NB4 (cell line): ENCODE results near the gene RAD51B.

Experiments used
- DNase-seq: peaks from one replicate; pipeline ENCODE4 v3.0.0; 2010; ENCODE audit warnings: low read depth
- H3K4me3 ChIP-seq: one replicate; pipeline ENCODE4 v1.5.1; 2011; ENCODE audit warnings: mild to moderate bottlenecking, low read depth, low read length, moderate library complexity
- MYC ChIP-seq: IDR thresholded peaks from 2 replicates; pipeline ENCODE4 v1.6.1; 2011; ENCODE audit warnings: low read depth, low read length
- POLR2A ChIP-seq: IDR thresholded peaks from 2 replicates; pipeline ENCODE4 v1.6.1; 2011; ENCODE audit warnings: mild to moderate bottlenecking; ENCODE audit not compliant: insufficient read length; ENCODE audit errors: extremely low read depth
- TF ChIP-seq, protein P1 (sequence below): IDR thresholded peaks from one replicate; pipeline ENCODE4 v1.5.1; 2012; ENCODE audit warnings: low read depth, low read length
- TF ChIP-seq, protein P2 (sequence below): IDR thresholded peaks from 2 replicates; pipeline ENCODE4 v1.6.1; 2011; ENCODE audit warnings: low read depth, low read length

RAD51B gene

DNA sequence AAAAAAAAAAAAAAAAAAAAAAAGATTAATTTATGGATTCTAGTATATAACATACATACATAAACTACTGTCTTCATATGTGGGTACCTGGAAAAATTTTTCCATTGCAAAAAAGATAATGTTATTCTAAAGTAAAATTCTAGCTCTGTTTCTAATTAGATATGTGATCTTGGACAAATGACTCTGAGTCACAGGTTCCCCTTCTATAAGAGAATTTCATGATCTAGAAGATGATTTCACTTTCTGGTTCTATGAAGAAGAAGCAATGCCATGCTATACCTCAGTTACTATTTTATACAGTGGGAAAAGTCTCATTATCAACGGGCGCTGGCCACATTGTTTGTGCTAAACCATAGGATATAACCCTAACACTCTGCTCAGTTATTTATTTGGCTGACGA lies 622.0 kb downstream of the RAD51B start:
- TF ChIP-seq, protein P1, sequence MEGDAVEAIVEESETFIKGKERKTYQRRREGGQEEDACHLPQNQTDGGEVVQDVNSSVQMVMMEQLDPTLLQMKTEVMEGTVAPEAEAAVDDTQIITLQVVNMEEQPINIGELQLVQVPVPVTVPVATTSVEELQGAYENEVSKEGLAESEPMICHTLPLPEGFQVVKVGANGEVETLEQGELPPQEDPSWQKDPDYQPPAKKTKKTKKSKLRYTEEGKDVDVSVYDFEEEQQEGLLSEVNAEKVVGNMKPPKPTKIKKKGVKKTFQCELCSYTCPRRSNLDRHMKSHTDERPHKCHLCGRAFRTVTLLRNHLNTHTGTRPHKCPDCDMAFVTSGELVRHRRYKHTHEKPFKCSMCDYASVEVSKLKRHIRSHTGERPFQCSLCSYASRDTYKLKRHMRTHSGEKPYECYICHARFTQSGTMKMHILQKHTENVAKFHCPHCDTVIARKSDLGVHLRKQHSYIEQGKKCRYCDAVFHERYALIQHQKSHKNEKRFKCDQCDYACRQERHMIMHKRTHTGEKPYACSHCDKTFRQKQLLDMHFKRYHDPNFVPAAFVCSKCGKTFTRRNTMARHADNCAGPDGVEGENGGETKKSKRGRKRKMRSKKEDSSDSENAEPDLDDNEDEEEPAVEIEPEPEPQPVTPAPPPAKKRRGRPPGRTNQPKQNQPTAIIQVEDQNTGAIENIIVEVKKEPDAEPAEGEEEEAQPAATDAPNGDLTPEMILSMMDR = no peak
- TF ChIP-seq, protein P2, sequence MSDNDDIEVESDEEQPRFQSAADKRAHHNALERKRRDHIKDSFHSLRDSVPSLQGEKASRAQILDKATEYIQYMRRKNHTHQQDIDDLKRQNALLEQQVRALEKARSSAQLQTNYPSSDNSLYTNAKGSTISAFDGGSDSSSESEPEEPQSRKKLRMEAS = no peak
- TF ChIP-seq MYC (no peak), POLR2A (no peak)
- H3K4me3 ChIP-seq = no peak overlapping the region
- no peak for DNase-seq

DNA sequence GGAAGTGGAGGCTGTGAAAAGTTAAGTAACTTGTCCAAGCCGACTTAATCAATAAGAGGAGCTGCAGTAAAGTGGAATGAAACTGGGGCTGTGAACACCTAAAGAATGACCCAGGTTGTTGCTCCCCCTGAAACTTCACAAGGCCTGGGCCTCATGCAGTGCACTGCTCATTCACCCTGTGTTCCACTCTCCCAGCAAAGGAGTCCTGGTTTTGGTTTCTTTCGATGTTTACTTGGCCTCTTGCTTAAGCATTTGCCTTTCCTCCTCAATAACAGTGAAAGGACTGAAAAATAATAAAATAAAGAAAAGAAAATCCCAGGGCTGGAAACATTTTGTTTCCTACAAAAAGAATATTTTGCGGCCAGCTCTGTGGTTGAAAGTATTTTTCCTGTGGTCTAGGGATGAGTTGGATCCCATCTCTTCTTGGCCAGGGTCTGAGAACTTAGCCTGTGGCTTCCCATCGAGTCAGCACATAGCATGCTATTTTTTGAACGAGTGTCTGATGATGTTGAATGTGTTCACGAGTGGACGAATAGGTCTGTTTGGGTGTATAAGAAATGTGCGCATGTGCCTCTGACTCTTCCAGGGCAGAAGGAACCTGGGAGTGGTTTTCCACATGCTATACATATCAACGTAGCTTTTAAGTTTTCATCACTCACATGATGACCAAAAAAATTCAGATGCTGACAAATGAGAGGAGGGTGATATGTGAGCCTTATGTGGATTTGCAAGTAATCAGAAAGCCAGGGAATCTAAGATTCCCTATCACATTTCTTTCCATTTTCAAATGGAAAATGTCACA lies 623.5 kb downstream of the RAD51B start:
- H3K4me3 ChIP-seq = no peak overlapping the region
- TF ChIP-seq, protein P2 = no peak
- TF ChIP-seq, protein P1 = no peak
- TF ChIP-seq POLR2A = no peak
- no peak for TF ChIP-seq MYC
- DNase-seq = no peak

DNA sequence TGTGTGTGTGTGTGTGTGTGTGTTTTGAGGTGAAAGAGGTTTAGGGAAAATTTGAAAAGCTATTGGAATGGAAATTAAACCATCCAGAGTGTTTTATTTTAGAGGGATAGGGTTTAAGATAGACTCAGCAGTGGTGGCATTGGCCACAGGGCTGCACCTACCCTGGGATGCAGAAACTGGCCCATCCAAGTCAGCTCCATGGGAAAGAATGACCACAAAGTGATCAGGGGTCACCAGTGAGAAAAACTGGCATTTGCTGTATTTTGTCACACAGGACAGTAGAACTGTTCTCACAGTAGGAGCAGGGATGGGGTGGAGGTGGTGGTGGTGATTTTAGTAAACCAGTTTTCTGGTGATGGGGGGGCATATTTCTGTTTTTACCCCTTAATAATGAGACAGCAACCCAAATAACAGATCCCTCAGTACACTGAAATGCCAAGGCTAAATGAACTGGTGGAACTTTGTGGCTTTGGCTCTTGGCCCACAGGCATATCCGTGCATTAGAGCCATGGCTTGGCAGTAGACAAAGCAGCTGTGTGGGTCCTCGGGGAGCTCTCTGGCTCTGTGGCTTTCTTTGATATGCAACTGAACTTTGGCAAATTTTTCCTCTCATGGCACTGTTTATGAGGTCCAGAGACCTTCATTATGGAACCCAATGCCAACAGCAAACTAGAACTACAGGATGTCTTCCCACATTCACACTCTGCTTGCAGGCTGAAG lies 625.0 kb downstream of the RAD51B start:
- TF ChIP-seq, protein P2 = no peak
- no peak for TF ChIP-seq POLR2A
- TF ChIP-seq MYC = no peak
- TF ChIP-seq, protein P1 = no peak
- DNase-seq = no peak

DNA sequence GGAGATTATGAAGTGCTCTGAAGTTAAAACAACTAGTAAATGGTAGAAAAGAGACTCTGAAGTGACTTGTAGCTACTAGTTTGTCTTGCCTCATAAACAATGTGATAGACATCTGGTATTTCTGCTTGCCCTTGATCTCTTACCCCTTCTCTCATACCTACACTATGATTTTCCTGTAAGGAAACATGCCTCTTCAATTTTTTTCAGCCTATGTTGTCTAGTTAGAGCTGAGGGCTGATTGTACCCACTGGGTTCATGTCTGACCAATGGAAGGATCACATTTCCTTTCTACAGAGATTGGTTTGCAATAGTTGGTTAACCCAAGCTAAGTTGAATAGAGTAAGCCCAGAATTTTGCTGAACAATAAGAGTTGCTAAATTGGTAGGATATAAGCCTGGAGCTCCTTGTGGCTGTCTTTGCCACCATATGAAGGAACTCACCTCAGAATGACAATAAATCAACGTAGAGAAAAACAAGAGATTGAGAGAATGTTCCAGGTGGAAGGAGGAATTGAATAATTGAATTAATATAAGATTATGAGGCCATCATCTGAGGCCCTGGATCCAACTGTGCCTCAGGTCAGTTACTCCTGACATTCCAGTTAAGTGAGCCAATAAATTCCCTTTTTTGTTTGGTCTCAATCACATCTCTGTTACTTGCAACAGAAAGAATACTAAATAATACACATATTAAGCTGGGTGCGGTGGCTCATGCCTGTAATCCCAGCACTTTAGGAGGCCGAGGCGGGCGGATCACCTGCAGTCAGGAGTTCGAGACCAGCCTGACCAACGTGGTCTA lies 626.9 kb downstream of the RAD51B start:
- no peak for DNase-seq
- no peak for TF ChIP-seq POLR2A
- no peak overlapping the region for H3K4me3 ChIP-seq

More for the DNA sequence above, 625.0 kb downstream of the RAD51B start:
- no peak overlapping the region for H3K4me3 ChIP-seq

DNA sequence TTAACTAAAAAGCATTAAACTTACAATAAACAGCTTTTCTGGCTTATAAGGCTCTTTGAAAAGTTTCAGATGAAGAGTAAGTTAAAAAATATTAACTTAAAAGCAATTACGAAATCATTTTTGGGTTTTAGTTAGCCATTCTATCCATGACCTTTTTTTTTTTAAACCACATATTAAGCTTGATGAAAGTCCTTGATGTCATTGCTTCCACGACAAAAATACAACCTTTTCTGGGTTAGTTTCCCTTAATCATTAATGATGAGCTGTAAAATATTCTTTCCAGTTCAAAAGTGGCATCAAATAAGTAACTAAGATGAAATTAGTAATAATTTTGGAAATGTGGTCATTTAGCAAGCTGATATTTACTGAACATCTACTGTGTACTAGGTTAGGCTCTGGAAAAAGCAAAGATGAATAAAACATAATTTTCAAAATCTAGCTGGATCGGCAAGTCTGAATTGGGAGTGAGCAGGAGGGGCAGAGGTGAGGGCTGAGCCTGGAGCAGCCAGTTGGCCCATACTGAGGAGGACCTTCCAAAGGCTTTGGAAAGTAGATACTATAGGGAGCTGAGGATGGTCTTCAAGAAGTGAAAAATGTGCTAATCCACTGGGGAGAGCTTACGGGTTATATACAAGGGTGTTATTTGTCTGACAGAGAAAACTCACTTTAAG lies 628.1 kb downstream of the RAD51B start:
- DNase-seq = no peak
- TF ChIP-seq, protein P2 = no peak
- no peak for TF ChIP-seq MYC
- TF ChIP-seq, protein P1 = no peak
- TF ChIP-seq POLR2A = no peak
- no peak overlapping the region for H3K4me3 ChIP-seq
